ENCODE data around the gene EPB41L2. TPM values are rescaled to one million over a fixed set of nuclear protein-coding genes. Genes with fewer than 3 reads are reported as not detected.

EPB41L2 gene
- total RNA-seq, 1 experiment from 2014 or later = 74.8 TPM

GRCh38 chr6:131002661-131002980, 60.4 kb downstream of the EPB41L2 start:
- Histone ChIP-seq H2AFZ (ENCODE audit: low read depth, low read length, poor library complexity, severe bottlenecking) (no peak overlapping the region), H4K20me1 (ENCODE audit: insufficient read depth) (no peaks in the 10 kb centered on the region), H3K4me2 (ENCODE audit: low read length) (no peak overlapping the region), H3K27me3 (ENCODE audit: insufficient read depth, low read length) (no peaks in the 10 kb centered on the region), H3K79me2 (ENCODE audit: insufficient read depth, low read length) (peaks cover 56% of the 10 kb centered on the region), H3K9me2 (ENCODE audit: insufficient read depth) (no peaks in the 10 kb centered on the region), H3K4me3 (replicated peaks in 1 of 2; ENCODE audit: low read depth in 1 of 2, low read length in 2 of 2) (no peak overlapping the region), H3K9ac (ENCODE audit: low read length) (no peak overlapping the region), H3K4me1 (ENCODE audit: control insufficient read depth in 1 of 2, insufficient read depth in 2 of 2, low read length in 2 of 2) (no peaks in the 10 kb centered on the region), H3K9me3 (ENCODE audit: control insufficient read depth in 1 of 2, insufficient read depth in 1 of 2, low read depth in 1 of 2, low read length in 2 of 2) (peaks cover 3% of the 10 kb centered on the region in 2 experiments; a peak in 2 of 4 replicates), H3K27ac (ENCODE audit: low read depth, low read length) (no peak overlapping the region), H3K36me3 (ENCODE audit: control insufficient read depth in 1 of 2, insufficient read depth in 2 of 2, low read length in 2 of 2) (no peaks in the 10 kb centered on the region)
- DNase-seq (ENCODE audit: low read depth, low spot score) (no peak), ATAC-seq (no peak)
- intact Hi-C loops (cut with micrococcal nuclease) = no loop called here
- BruUV-seq (replicated peaks) = no TSS peak
- ChIA-PET CTCF (no interaction called here), POLR2A (no interaction called here), RAD21 (ENCODE audit: low non-redundant PET in 1 of 2, low total read pairs in 2 of 2, uncharacterized antibody in 2 of 2, unreplicated experiment in 2 of 2) (no interaction called here)
- no peak for TF ChIP-seq EZH2 (IDR thresholded peaks at IDR 0.05)
- TF ChIP-seq SRF (IDR thresholded peaks at IDR 0.05; ENCODE audit: low read depth) = no peak
- TF ChIP-seq CBX3 (IDR thresholded peaks at IDR 0.05; ENCODE audit: low read depth) = no peak
- TF ChIP-seq SP1 (IDR thresholded peaks at IDR 0.05; ENCODE audit: low read depth) = no peak
- no peak for TF ChIP-seq REST (IDR thresholded peaks at IDR 0.05; ENCODE audit: low read depth)
- TF ChIP-seq MAX (IDR thresholded peaks at IDR 0.05) = no peak
- TF ChIP-seq ATF3 (IDR thresholded peaks at IDR 0.05) = no peak
- TF ChIP-seq CEBPB (IDR thresholded peaks at IDR 0.05; ENCODE audit: low read depth) = no peak
- no peak for TF ChIP-seq EZH2phosphoT487 (IDR thresholded peaks at IDR 0.05; ENCODE audit: borderline replicate concordance)
- TF ChIP-seq EGR1 (IDR thresholded peaks at IDR 0.05; ENCODE audit: low read depth) = no peak
- no peak for TF ChIP-seq POLR2A (IDR thresholded peaks at IDR 0.05; ENCODE audit: borderline replicate concordance, extremely low read depth, insufficient read depth, insufficient read length)
- no peak for TF ChIP-seq ZFX (IDR thresholded peaks at IDR 0.05)
- no peak for TF ChIP-seq ELF1 (IDR thresholded peaks at IDR 0.05; ENCODE audit: borderline replicate concordance, low read depth)
